SU-DHL-6 (cell line): ENCODE results near the gene SMG7.

ENCODE experiments used
- H2AFZ ChIP-seq: fragments of 200-600 bp; sonication (generic); 2 replicates; pipeline ENCODE4 v1.6.1; 2014; ENCODE audit warnings: low read depth, mild to moderate bottlenecking, moderate library complexity, mixed read lengths, antibody characterized with exemption, low read length; ENCODE audit not compliant: severe bottlenecking
- H3F3A ChIP-seq: fragments of 200-600 bp; shearing (Covaris generic); 2 replicates; pipeline ENCODE4 v1.6.0; 2016; ENCODE audit warnings: antibody characterized with exemption, mild to moderate bottlenecking; ENCODE audit not compliant: insufficient read depth
- H3K27ac ChIP-seq: fragments of 200-600 bp; sonication (generic); 2 replicates; pipeline ENCODE4 v1.5.1; 2016; ENCODE audit warnings: low read depth, mild to moderate bottlenecking, low read length, moderate library complexity, mixed read lengths
- H3K27me3 ChIP-seq: fragments of 200-600 bp; sonication (generic), shearing (Covaris generic); 2 replicates; pipeline ENCODE4 v1.6.0; 2014; ENCODE audit warnings: mild to moderate bottlenecking, low read length
- H3K36me3 ChIP-seq: fragments of 200-600 bp; sonication (generic); 2 replicates; pipeline ENCODE4 v1.6.1; 2014; ENCODE audit warnings: mild to moderate bottlenecking, low read length, mixed read lengths
- H3K4me2 ChIP-seq: fragments of 300-600, 200-600 bp; shearing (Covaris generic), sonication (generic); 2 replicates; pipeline ENCODE4 v1.6.0; 2014; ENCODE audit warnings: low read length, low read depth, mild to moderate bottlenecking; ENCODE audit not compliant: poor library complexity, severe bottlenecking
- H3K4me3 ChIP-seq: fragments of 200-600 bp; sonication (generic); 2 replicates; pipeline ENCODE4 v1.5.1; 2014; ENCODE audit warnings: antibody characterized with exemption, low read length, mild to moderate bottlenecking, mixed read lengths; ENCODE audit not compliant: insufficient read depth, poor library complexity, severe bottlenecking
- H3K79me2 ChIP-seq: fragments of 200-600 bp; sonication (generic); 2 replicates; pipeline ENCODE4 v1.6.1; 2014; ENCODE audit warnings: mild to moderate bottlenecking, low read length, moderate library complexity; ENCODE audit not compliant: insufficient read depth
- H3K9ac ChIP-seq: fragments of 200-600 bp; sonication (generic); 2 replicates; pipeline ENCODE4 v1.7.0; 2014; ENCODE audit warnings: mild to moderate bottlenecking, low read length
- H3K9me2 ChIP-seq: fragments of 200-600 bp; sonication (generic); replicated peaks from 2 replicates; pipeline ENCODE4 v1.6.1; 2014; ENCODE audit warnings: low read length; ENCODE audit not compliant: insufficient read depth
- H3K9me3 ChIP-seq: fragments of 200-600 bp; sonication (generic); 2 replicates; pipeline ENCODE4 v1.6.1; 2014; ENCODE audit warnings: low read length, mixed read lengths; ENCODE audit not compliant: insufficient read depth
- H4K20me1 ChIP-seq: fragments of 200-600 bp; sonication (generic); 2 replicates; pipeline ENCODE4 v1.6.1; 2014; ENCODE audit warnings: low read depth, mild to moderate bottlenecking, antibody characterized with exemption, low read length, moderate library complexity, mixed read lengths
- CTCF ChIP-seq: fragments of 200-600 bp; sonication (generic); IDR thresholded peaks from one replicate; pipeline ENCODE4 v1.5.1; 2017; ENCODE audit warnings: antibody characterized with exemption, mild to moderate bottlenecking, low read length, moderate library complexity; ENCODE audit not compliant: insufficient read depth, poor library complexity, severe bottlenecking
- EZH2phosphoT487 ChIP-seq: fragments of 200-600 bp; sonication (generic), shearing (Covaris generic); conservative IDR thresholded peaks from 2 replicates; pipeline ENCODE4 v1.6.1; 2018; ENCODE audit warnings: mild to moderate bottlenecking, antibody characterized with exemption, low read length, moderate library complexity, mixed read lengths

The SMG7 gene

GRCh38 chr1:183450093-183450492, 22.2 kb upstream of the SMG7 start:
- Histone ChIP-seq H3K27ac (no peak overlapping the region), H2AFZ (no peak overlapping the region), H3K9me2 (no peaks in the 10 kb centered on the region), H3F3A (no peaks in the 10 kb centered on the region), H3K27me3 (no peaks in the 10 kb centered on the region), H3K79me2 (no peaks in the 10 kb centered on the region), H3K4me2 (no peak overlapping the region), H4K20me1 (no peaks in the 10 kb centered on the region), H3K9ac (no peak overlapping the region), H3K36me3 (no peaks in the 10 kb centered on the region), H3K9me3 (no peaks in the 10 kb centered on the region), H3K4me3 (no peak overlapping the region)
- no peak for TF ChIP-seq EZH2phosphoT487
- TF ChIP-seq CTCF: no peak

GRCh38 chr1:183454377-183454776, 17.9 kb upstream of the SMG7 start:
- Histone ChIP-seq H3K27ac (no peak overlapping the region), H2AFZ (no peak overlapping the region)

GRCh38 chr1:183456826-183457225, 15.5 kb upstream of the SMG7 start:
- H2AFZ ChIP-seq: no peak overlapping the region
- TF ChIP-seq EZH2phosphoT487: no peak
- no peak for TF ChIP-seq CTCF
- H3K79me2 ChIP-seq: no peaks in the 10 kb centered on the region
- no peaks in the 10 kb centered on the region for H4K20me1 ChIP-seq
- H3F3A ChIP-seq: no peaks in the 10 kb centered on the region
- no peak overlapping the region for H3K27ac ChIP-seq
- no peak overlapping the region for H3K4me2 ChIP-seq
- no peaks in the 10 kb centered on the region for H3K9me2 ChIP-seq
- H3K9ac ChIP-seq: no peak overlapping the region
- H3K27me3 ChIP-seq: no peaks in the 10 kb centered on the region
- H3K36me3 ChIP-seq: no peaks in the 10 kb centered on the region
- H3K4me3 ChIP-seq: no peak overlapping the region
- no peaks in the 10 kb centered on the region for H3K9me3 ChIP-seq

More at GRCh38 chr1:183454377-183454776, 17.9 kb upstream of the SMG7 start:
- TF ChIP-seq CTCF (no peak), EZH2phosphoT487 (no peak)
- H3K4me3 ChIP-seq: no peak overlapping the region
- H3K36me3 ChIP-seq: no peaks in the 10 kb centered on the region
- no peaks in the 10 kb centered on the region for H3F3A ChIP-seq
- no peaks in the 10 kb centered on the region for H3K27me3 ChIP-seq
- H3K9ac ChIP-seq: no peak overlapping the region
- no peaks in the 10 kb centered on the region for H3K79me2 ChIP-seq
- H4K20me1 ChIP-seq: no peaks in the 10 kb centered on the region
- no peak overlapping the region for H3K4me2 ChIP-seq
- H3K9me3 ChIP-seq: no peaks in the 10 kb centered on the region
- H3K9me2 ChIP-seq: no peaks in the 10 kb centered on the region

GRCh38 chr1:183457449-183457848, 14.8 kb upstream of the SMG7 start:
- H2AFZ ChIP-seq: no peak overlapping the region
- H3K9me2 ChIP-seq: no peaks in the 10 kb centered on the region

More at GRCh38 chr1:183457449-183457848, 14.8 kb upstream of the SMG7 start:
- no peaks in the 10 kb centered on the region for H3K79me2 ChIP-seq
- no peaks in the 10 kb centered on the region for H4K20me1 ChIP-seq
- H3K9me3 ChIP-seq: no peaks in the 10 kb centered on the region
- H3K36me3 ChIP-seq: no peaks in the 10 kb centered on the region
- no peak for TF ChIP-seq EZH2phosphoT487
- TF ChIP-seq CTCF: no peak
- H3K27ac ChIP-seq: no peak overlapping the region
- H3K27me3 ChIP-seq: no peaks in the 10 kb centered on the region
- no peak overlapping the region for H3K4me3 ChIP-seq
- no peak overlapping the region for H3K9ac ChIP-seq
- no peak overlapping the region for H3K4me2 ChIP-seq
- H3F3A ChIP-seq: no peaks in the 10 kb centered on the region
